A549 (cell line): Measurements from ENCODE around the gene CADM4. TPM values are rescaled to one million over a fixed set of nuclear protein-coding genes. Genes with fewer than 3 reads are reported as not detected.

Experiments
- ATAC-seq, 2 experiments: fragments of 200-7000 bp in 1 of 2; fragments of >200 bp in 1 of 2; cut with Nextera tagmentation in 1 of 2; cut with Tn5 transposase in 1 of 2; 3 replicates each; pipeline versions ENCODE4 v1.8.0 to v1.9.1; 2018 to 2020; ENCODE audit warnings: mild to moderate bottlenecking in 1 of 2, moderate library complexity in 1 of 2
- CTCF ChIA-PET: fragments of 300-600 bp; sonication (Branson Sonifier 250); formaldehyde crosslinking; extraction: SDS; loops from one replicate; lab custom pipeline; 2021; ENCODE audit warnings: antibody characterized with exemption, inconsistent platforms; lab: Yijun Ruan, JAX
- POLR2A ChIA-PET: fragments of 350-600 bp; formaldehyde crosslinking; extraction: SDS; loops from one replicate; lab custom pipeline; 2021; ENCODE audit warnings: antibody characterized with exemption, inconsistent platforms; lab: Yijun Ruan, JAX
- DNase-seq, 2 experiments: peaks; one replicate each; pipeline versions ENCODE4 v3.0.0 to v3.0.0-alpha.2; 2011 to 2016; ENCODE audit warnings: low read depth in 1 of 2, low spot score in 1 of 2
- FAIRE-seq: peaks from 2 replicates; lab custom pipeline; 2011; peaks lifted over from hg19 to GRCh38; lab: Jason Lieb, UNC
- H3K27ac ChIP-seq, 2 experiments: fragments of >200 bp; sonication (Bioruptor Twin); formaldehyde crosslinking; 3 replicates each; pipeline ENCODE4 v1.5.1; 2016 to 2017
- H3K4me1 ChIP-seq: fragments of >200 bp; sonication (Bioruptor Twin); formaldehyde crosslinking; 3 replicates; pipeline ENCODE4 v1.6.1; 2016
- H3K4me2 ChIP-seq: fragments of >200 bp; sonication (Bioruptor Twin); formaldehyde crosslinking; 3 replicates; pipeline ENCODE4 v1.6.1; 2016
- H3K4me3 ChIP-seq: fragments of >200 bp; sonication (Bioruptor Twin); formaldehyde crosslinking; 3 replicates; pipeline ENCODE4 v1.5.1; 2016
- H3K9me3 ChIP-seq: fragments of >200 bp; sonication (Bioruptor Twin); formaldehyde crosslinking; 3 replicates; pipeline ENCODE4 v1.6.1; 2016
- BCL3 ChIP-seq: fragments of >200 bp; sonication (Bioruptor Twin); formaldehyde crosslinking; IDR thresholded peaks from 3 replicates; pipeline ENCODE4 v1.6.1; 2016
- BHLHE40 ChIP-seq: IDR thresholded peaks from 2 replicates; pipeline ENCODE4 v1.6.1; 2012; ENCODE audit warnings: low read depth, low read length, inconsistent platforms
- CBX8 ChIP-seq: fragments of 200-600 bp; sonication (generic); IDR thresholded peaks from 2 replicates; pipeline ENCODE4 v1.6.1; 2016
- CHD4 ChIP-seq: fragments of 200-600 bp; sonication (generic); IDR thresholded peaks from 2 replicates; pipeline ENCODE4 v1.6.1; 2016; ENCODE audit warnings: antibody characterized with exemption, mild to moderate bottlenecking, borderline replicate concordance
- ELK1 ChIP-seq: fragments of 150-350 bp; IDR thresholded peaks from 2 replicates; pipeline ENCODE4 v1.6.1; 2014; ENCODE audit warnings: low read depth, mild to moderate bottlenecking, low read length
- EP300 ChIP-seq, 2 experiments: fragments of >200 bp; sonication (Bioruptor Twin); formaldehyde crosslinking; IDR thresholded peaks; 2 replicates in 1 of 2; 3 replicates in 1 of 2; pipeline ENCODE4 v1.6.1; 2016 to 2017
- ESRRA ChIP-seq: fragments of 150-350 bp; IDR thresholded peaks from 2 replicates; pipeline ENCODE4 v1.6.1; 2014; ENCODE audit warnings: mild to moderate bottlenecking, low read length, borderline replicate concordance
- FOSB ChIP-seq: fragments of 250-450 bp; sonication (Bioruptor Pico); IDR thresholded peaks from 2 replicates; pipeline ENCODE4 v1.5.0; 2020; ENCODE audit warnings: mild to moderate bottlenecking, moderate library complexity
- FOXS1 ChIP-seq: fragments of 250-450 bp; sonication (Bioruptor Pico); IDR thresholded peaks from 2 replicates; pipeline ENCODE4 v1.5.0; 2020; ENCODE audit warnings: mild to moderate bottlenecking, moderate library complexity
- GATA3 ChIP-seq: IDR thresholded peaks from 2 replicates; pipeline ENCODE4 v1.6.1; 2012; ENCODE audit warnings: borderline replicate concordance
- HDAC2 ChIP-seq: fragments of 200-600 bp; sonication (generic); IDR thresholded peaks from 2 replicates; pipeline ENCODE4 v1.6.1; 2016
- HMGXB4 ChIP-seq: fragments of 250-450 bp; sonication (Bioruptor Pico); IDR thresholded peaks from 2 replicates; pipeline ENCODE4 v1.5.0; 2021; ENCODE audit warnings: mild to moderate bottlenecking, moderate library complexity, borderline replicate concordance
- HOXB5 ChIP-seq: fragments of 250-450 bp; sonication (Bioruptor Pico); IDR thresholded peaks from 2 replicates; pipeline ENCODE4 v1.5.0; 2020; ENCODE audit warnings: mild to moderate bottlenecking, moderate library complexity
- JUN ChIP-seq, 2 experiments: fragments of >200 bp; sonication (Bioruptor Twin); formaldehyde crosslinking; IDR thresholded peaks; 2 replicates in 1 of 2; 3 replicates in 1 of 2; pipeline ENCODE4 v1.6.1; 2016 to 2017
- KDM5A ChIP-seq: fragments of 200-600 bp; sonication (generic); IDR thresholded peaks from 2 replicates; pipeline ENCODE4 v1.6.1; 2016; ENCODE audit warnings: antibody characterized with exemption, mild to moderate bottlenecking
- MAFK ChIP-seq: fragments of 450-650 bp; IDR thresholded peaks from 2 replicates; pipeline ENCODE4 v1.6.1; 2014; ENCODE audit not compliant: partially characterized antibody
- MAZ ChIP-seq: fragments of 150-350 bp; IDR thresholded peaks from 2 replicates; pipeline ENCODE4 v1.6.1; 2014; ENCODE audit warnings: antibody characterized with exemption, low read depth, low read length, borderline replicate concordance
- MYC ChIP-seq: IDR thresholded peaks from 2 replicates; pipeline ENCODE4 v1.6.1; 2012; ENCODE audit warnings: mild to moderate bottlenecking, inconsistent platforms, low read length, improper control_type of control experiment, borderline replicate concordance
- NPAS2 ChIP-seq: fragments of 250-450 bp; sonication (Bioruptor Pico); IDR thresholded peaks from 2 replicates; pipeline ENCODE4 v1.8.0; 2022; ENCODE audit warnings: mild to moderate bottlenecking, moderate library complexity, borderline replicate concordance
- NR3C1 ChIP-seq: fragments of >200 bp; sonication (Bioruptor Twin); formaldehyde crosslinking; IDR thresholded peaks from 3 replicates; pipeline ENCODE4 v1.6.1; 2017
- PHF8 ChIP-seq: fragments of 200-600 bp; sonication (generic); IDR thresholded peaks from 2 replicates; pipeline ENCODE4 v1.6.1; 2016; ENCODE audit warnings: low read depth, mild to moderate bottlenecking, antibody characterized with exemption, moderate library complexity, borderline replicate concordance
- POLR2AphosphoS2 ChIP-seq: conservative IDR thresholded peaks from 2 replicates; pipeline ENCODE4 v1.6.1; 2012; ENCODE audit warnings: low read length, improper control_type of control experiment, inconsistent platforms
- RAD21 ChIP-seq, 2 experiments: fragments of >200 bp in 1 of 2; sonication (Bioruptor Twin) in 1 of 2; formaldehyde crosslinking in 1 of 2; IDR thresholded peaks in 1 of 2; conservative IDR thresholded peaks in 1 of 2; 2 replicates in 1 of 2; 3 replicates in 1 of 2; pipeline ENCODE4 v1.6.1; 2012 to 2018; ENCODE audit warnings: inconsistent platforms in 1 of 2
- RNF2 ChIP-seq: fragments of 200-600 bp; sonication (generic); IDR thresholded peaks from 2 replicates; pipeline ENCODE4 v1.6.1; 2016; ENCODE audit warnings: low read depth, mild to moderate bottlenecking, antibody characterized with exemption, moderate library complexity, borderline replicate concordance
- SMC3 ChIP-seq: fragments of >200 bp; sonication (Bioruptor Twin); formaldehyde crosslinking; IDR thresholded peaks from 3 replicates; pipeline ENCODE4 v1.6.1; 2018; ENCODE audit warnings: inconsistent platforms
- SREBF2 ChIP-seq: fragments of 450-650 bp; IDR thresholded peaks from 2 replicates; pipeline ENCODE4 v1.6.1; 2014; ENCODE audit warnings: mild to moderate bottlenecking, moderate library complexity
- TP53 ChIP-seq: fragments of 250-450 bp; sonication (Bioruptor Pico); IDR thresholded peaks from 2 replicates; pipeline ENCODE4 v1.5.0; 2021; ENCODE audit warnings: mild to moderate bottlenecking, moderate library complexity
- ZC3H11A ChIP-seq: fragments of 450-650 bp; IDR thresholded peaks from 2 replicates; pipeline ENCODE4 v1.6.1; 2014; ENCODE audit warnings: antibody characterized with exemption, mild to moderate bottlenecking
- ZNF302 ChIP-seq: fragments of 250-450 bp; sonication (Bioruptor Pico); IDR thresholded peaks from 2 replicates; pipeline ENCODE4 v1.9.0; 2021; ENCODE audit warnings: inconsistent platforms, mild to moderate bottlenecking, moderate library complexity
- WGBS: methylation state at CpG from one replicate; pipeline ENCODE4 v1.1.6; 2017; ENCODE audit errors: missing lambda C conversion rate; 5-methylcytosine and 5-hydroxymethylcytosine counted together
- polyA plus RNA-seq, 4 experiments: library from polyadenylated mRNA; depleted of rRNA in 3 of 4; stranded (reverse); fragments of >200 nt; fragmentation: RNase III in 1 of 4; extraction: RNeasy Plus Mini Kit Qiagen cat#74134 plus additional on column Dnase treatment in 1 of 4; gene quantifications; 2 replicates in 3 of 4; 3 replicates in 1 of 4; pipeline ENCODE4 v1.2.3, GENCODE V29; 2011 to 2017

Gene CADM4
- polyA plus RNA-seq, 2 of the 4 experiments (the other 2 are of a cell fraction): 4.2 to 9.2 TPM

- TF ChIP-seq HMGXB4 (CRISPR knock-in tag): no peak
- TF ChIP-seq BCL3: no peak
- no peak for TF ChIP-seq MYC
- TF ChIP-seq PHF8: no peak
- TF ChIP-seq ZNF302: no peak
- no peak for TF ChIP-seq EP300 (IDR thresholded peaks at IDR 0.05)
- TF ChIP-seq CBX8: no peak
- no peak for TF ChIP-seq ESRRA
These were observed 1.7 kb upstream of the CADM4 start (continued) for GRCh38 chr19:43641333-43641732.

- H3K27ac ChIP-seq: peak overlapping the region; percentile 77 to 95; a peak in 4 of 6 replicates
- DNase-seq (no peak), FAIRE-seq (no peak), ATAC-seq (no peak; a peak in 1 of 6 replicates)
- 46% methylated on average over 9 of the region's 9 CpGs for WGBS
- CTCF ChIA-PET: interaction anchor here (1.2 kb wide), 1 partner anchor 68 kb away, joined by 3 read pairs; no protein-coding TSS in a partner anchor
- H3K4me1 ChIP-seq: peaks cover 16% of the 10 kb centered on the region
- TF ChIP-seq RNF2 (no peak), MAZ (no peak), HOXB5 (no peak), CHD4 (no peak), HDAC2 (no peak), MAFK (no peak), RAD21 (conservative IDR thresholded peaks at IDR 0.05 in 1 of 2, IDR thresholded peaks at IDR 0.05 in 1 of 2) (no peak), ZC3H11A (no peak), ELK1 (no peak), FOSB (CRISPR knock-in tag) (no peak), TP53 (no peak), FOXS1 (no peak), BCL3 (no peak), ZNF302 (no peak)
- peak overlapping the region; percentile 82 for H3K4me3 ChIP-seq
- no peaks in the 10 kb centered on the region for H3K9me3 ChIP-seq
- POLR2A ChIA-PET: no interaction called here
- H3K4me2 ChIP-seq: peak overlapping the region; percentile 100
These were observed 741 bp upstream of the CADM4 start for GRCh38 chr19:43640424-43640757.

- no peak for DNase-seq
- ChIA-PET CTCF (no interaction called here), POLR2A (no interaction called here)
- Histone ChIP-seq H3K4me3 (peak overlapping the region; percentile 82), H3K4me2 (peak overlapping the region; percentile 100), H3K4me1 (peaks cover 29% of the 10 kb centered on the region), H3K9me3 (no peaks in the 10 kb centered on the region), H3K27ac (peak overlapping the region; percentile 77 to 95)
- TF ChIP-seq NR3C1: no peak
- TF ChIP-seq RAD21 (conservative IDR thresholded peaks at IDR 0.05 in 1 of 2, IDR thresholded peaks at IDR 0.05 in 1 of 2): no peak
- TF ChIP-seq POLR2AphosphoS2: no peak
- TF ChIP-seq SREBF2: no peak
- TF ChIP-seq BHLHE40: no peak
- no peak for TF ChIP-seq SMC3
- no peak for TF ChIP-seq KDM5A
- no peak; a peak in 1 of 5 replicates for TF ChIP-seq JUN (IDR thresholded peaks at IDR 0.05)
- TF ChIP-seq NPAS2: no peak
- no peak for TF ChIP-seq GATA3
- no peak for TF ChIP-seq HDAC2
- TF ChIP-seq CHD4: no peak
- TF ChIP-seq PHF8: no peak
- 39% methylated on average over 16 of the region's 18 CpGs for WGBS
- no peak for FAIRE-seq
- peak in 1 of 2 experiments; percentile 3; a peak in 1 of 6 replicates for ATAC-seq
These were observed 593 bp downstream of the CADM4 start for GRCh38 chr19:43638995-43639518.
